Measurements from ENCODE around the gene DACT1.

The DACT1 gene

DNA sequence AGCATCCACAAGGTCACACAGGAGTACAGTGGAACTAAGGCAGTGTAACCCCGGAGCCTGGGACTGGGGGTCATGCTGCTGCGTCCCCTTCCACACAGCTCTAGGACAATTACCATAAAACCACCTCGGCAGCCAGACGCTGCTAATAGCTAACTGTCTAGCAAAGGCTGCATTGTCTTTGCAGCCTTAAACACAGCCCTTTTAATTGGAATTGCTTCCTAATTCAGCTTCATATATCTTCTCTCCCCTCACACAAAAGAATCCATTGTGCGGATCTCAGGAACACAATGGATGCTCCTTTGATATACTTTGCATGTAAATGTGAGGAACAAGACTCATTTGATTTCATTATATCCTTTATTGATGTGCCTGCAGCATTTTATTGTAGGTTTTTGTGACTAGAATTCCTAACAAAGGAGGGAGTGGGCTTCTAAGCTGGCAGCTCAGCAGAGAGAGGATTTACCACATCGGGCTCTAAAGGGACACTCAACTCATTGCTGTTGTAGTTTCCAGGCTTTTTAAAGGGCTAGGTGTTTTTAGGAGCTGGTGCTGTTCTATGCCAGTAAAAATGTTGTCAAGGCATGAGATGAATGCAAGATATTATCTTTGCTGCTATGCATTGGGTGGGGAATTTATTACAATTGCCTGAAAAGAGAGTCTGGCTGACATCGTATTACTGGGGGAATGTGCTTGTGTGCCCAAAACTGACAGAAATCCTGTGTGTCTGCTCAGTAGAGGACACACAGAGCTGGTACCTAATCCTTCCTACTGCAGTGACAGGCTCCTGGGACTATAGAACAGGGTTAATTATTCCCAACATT lies 30.4 kb upstream of the DACT1 start:
- Histone ChIP-seq H3K4me1 (ENCODE audit: control insufficient read depth, insufficient read depth, low read length, poor library complexity, severe bottlenecking) (no peaks in the 10 kb centered on the region), H3K9me3 (ENCODE audit: control insufficient read depth, low read length) (no peaks in the 10 kb centered on the region), H3K27me3 (replicated peaks; ENCODE audit: control insufficient read depth, insufficient read depth, low read length, poor library complexity, severe bottlenecking) (no peaks in the 10 kb centered on the region), H3K27ac (ENCODE audit: insufficient read depth, low read length, poor library complexity, severe bottlenecking) (no peak overlapping the region), H3K4me3 (ENCODE audit: insufficient read depth, low read depth, low read length, poor library complexity, severe bottlenecking) (no peak overlapping the region), H3K36me3 (ENCODE audit: control insufficient read depth, insufficient read depth, low read length) (no peaks in the 10 kb centered on the region)
- no peak for DNase-seq

- DNase-seq, result no peak
- Histone ChIP-seq H3K27me3 (replicated peaks; ENCODE audit: control insufficient read depth, insufficient read depth, low read length, poor library complexity, severe bottlenecking) (no peaks in the 10 kb centered on the region), H3K9me3 (ENCODE audit: control insufficient read depth, low read length) (no peaks in the 10 kb centered on the region), H3K36me3 (ENCODE audit: control insufficient read depth, insufficient read depth, low read length) (no peaks in the 10 kb centered on the region), H3K4me3 (ENCODE audit: insufficient read depth, low read depth, low read length, poor library complexity, severe bottlenecking) (no peak overlapping the region), H3K27ac (ENCODE audit: insufficient read depth, low read length, poor library complexity, severe bottlenecking) (no peak overlapping the region), H3K4me1 (ENCODE audit: control insufficient read depth, insufficient read depth, low read length, poor library complexity, severe bottlenecking) (no peaks in the 10 kb centered on the region)
These were observed 29.8 kb upstream of the DACT1 start for GRCh38 chr14:58607952-58608317.

GRCh38 chr14:58617619-58618018 lies 20.1 kb upstream of the DACT1 start:
- H3K9me3 ChIP-seq (ENCODE audit: control insufficient read depth, low read length), result no peaks in the 10 kb centered on the region
- no peak overlapping the region for H3K27ac ChIP-seq (ENCODE audit: insufficient read depth, low read length, poor library complexity, severe bottlenecking)
- no peaks in the 10 kb centered on the region for H3K4me1 ChIP-seq (ENCODE audit: control insufficient read depth, insufficient read depth, low read length, poor library complexity, severe bottlenecking)
- H3K36me3 ChIP-seq (ENCODE audit: control insufficient read depth, insufficient read depth, low read length), result no peaks in the 10 kb centered on the region
- H3K27me3 ChIP-seq (replicated peaks; ENCODE audit: control insufficient read depth, insufficient read depth, low read length, poor library complexity, severe bottlenecking), result no peaks in the 10 kb centered on the region
- DNase-seq, result no peak
- no peak overlapping the region for H3K4me3 ChIP-seq (ENCODE audit: insufficient read depth, low read depth, low read length, poor library complexity, severe bottlenecking)

GRCh38 chr14:58620011-58620410 lies 17.8 kb upstream of the DACT1 start:
- Histone ChIP-seq H3K27me3 (replicated peaks; ENCODE audit: control insufficient read depth, insufficient read depth, low read length, poor library complexity, severe bottlenecking) (no peaks in the 10 kb centered on the region), H3K9me3 (ENCODE audit: control insufficient read depth, low read length) (no peaks in the 10 kb centered on the region), H3K27ac (ENCODE audit: insufficient read depth, low read length, poor library complexity, severe bottlenecking) (no peak overlapping the region)

GRCh38 chr14:58625438-58625837 lies 12.3 kb upstream of the DACT1 start:
- Histone ChIP-seq H3K9me3 (ENCODE audit: control insufficient read depth, low read length) (no peaks in the 10 kb centered on the region), H3K4me1 (ENCODE audit: control insufficient read depth, insufficient read depth, low read length, poor library complexity, severe bottlenecking) (no peaks in the 10 kb centered on the region), H3K27ac (ENCODE audit: insufficient read depth, low read length, poor library complexity, severe bottlenecking) (no peak overlapping the region), H3K36me3 (ENCODE audit: control insufficient read depth, insufficient read depth, low read length) (no peaks in the 10 kb centered on the region), H3K27me3 (replicated peaks; ENCODE audit: control insufficient read depth, insufficient read depth, low read length, poor library complexity, severe bottlenecking) (no peaks in the 10 kb centered on the region), H3K4me3 (ENCODE audit: insufficient read depth, low read depth, low read length, poor library complexity, severe bottlenecking) (no peak overlapping the region)
- no peak for DNase-seq

More at GRCh38 chr14:58620011-58620410, 17.8 kb upstream of the DACT1 start:
- no peak for DNase-seq
- Histone ChIP-seq H3K36me3 (ENCODE audit: control insufficient read depth, insufficient read depth, low read length) (no peaks in the 10 kb centered on the region), H3K4me1 (ENCODE audit: control insufficient read depth, insufficient read depth, low read length, poor library complexity, severe bottlenecking) (no peaks in the 10 kb centered on the region), H3K4me3 (ENCODE audit: insufficient read depth, low read depth, low read length, poor library complexity, severe bottlenecking) (no peak overlapping the region)

GRCh38 chr14:58626431-58626831 lies 11.3 kb upstream of the DACT1 start:
- Histone ChIP-seq H3K9me3 (ENCODE audit: control insufficient read depth, low read length) (no peaks in the 10 kb centered on the region), H3K27me3 (replicated peaks; ENCODE audit: control insufficient read depth, insufficient read depth, low read length, poor library complexity, severe bottlenecking) (no peaks in the 10 kb centered on the region), H3K4me1 (ENCODE audit: control insufficient read depth, insufficient read depth, low read length, poor library complexity, severe bottlenecking) (no peaks in the 10 kb centered on the region), H3K27ac (ENCODE audit: insufficient read depth, low read length, poor library complexity, severe bottlenecking) (no peak overlapping the region), H3K36me3 (ENCODE audit: control insufficient read depth, insufficient read depth, low read length) (no peaks in the 10 kb centered on the region), H3K4me3 (ENCODE audit: insufficient read depth, low read depth, low read length, poor library complexity, severe bottlenecking) (no peak overlapping the region)
- no peak for DNase-seq

GRCh38 chr14:58628406-58628805 lies 9.4 kb upstream of the DACT1 start:
- no peaks in the 10 kb centered on the region for H3K4me1 ChIP-seq (ENCODE audit: control insufficient read depth, insufficient read depth, low read length, poor library complexity, severe bottlenecking)
- no peaks in the 10 kb centered on the region for H3K36me3 ChIP-seq (ENCODE audit: control insufficient read depth, insufficient read depth, low read length)
- no peak overlapping the region for H3K27ac ChIP-seq (ENCODE audit: insufficient read depth, low read length, poor library complexity, severe bottlenecking)
- no peaks in the 10 kb centered on the region for H3K27me3 ChIP-seq (replicated peaks; ENCODE audit: control insufficient read depth, insufficient read depth, low read length, poor library complexity, severe bottlenecking)
- no peak for DNase-seq
- no peak overlapping the region for H3K4me3 ChIP-seq (ENCODE audit: insufficient read depth, low read depth, low read length, poor library complexity, severe bottlenecking)
- no peaks in the 10 kb centered on the region for H3K9me3 ChIP-seq (ENCODE audit: control insufficient read depth, low read length)

- no peaks in the 10 kb centered on the region for H3K9me3 ChIP-seq (ENCODE audit: control insufficient read depth, low read length)
- no peaks in the 10 kb centered on the region for H3K27me3 ChIP-seq (replicated peaks; ENCODE audit: control insufficient read depth, insufficient read depth, low read length, poor library complexity, severe bottlenecking)
- no peaks in the 10 kb centered on the region for H3K4me1 ChIP-seq (ENCODE audit: control insufficient read depth, insufficient read depth, low read length, poor library complexity, severe bottlenecking)
- DNase-seq, result no peak
- H3K27ac ChIP-seq (ENCODE audit: insufficient read depth, low read length, poor library complexity, severe bottlenecking), result no peak overlapping the region
- no peak overlapping the region for H3K4me3 ChIP-seq (ENCODE audit: insufficient read depth, low read depth, low read length, poor library complexity, severe bottlenecking)
- no peaks in the 10 kb centered on the region for H3K36me3 ChIP-seq (ENCODE audit: control insufficient read depth, insufficient read depth, low read length)
These were observed 8.5 kb upstream of the DACT1 start for GRCh38 chr14:58629281-58629680.

GRCh38 chr14:58631732-58632131 lies 6.0 kb upstream of the DACT1 start:
- Histone ChIP-seq H3K4me3 (ENCODE audit: insufficient read depth, low read depth, low read length, poor library complexity, severe bottlenecking) (no peak overlapping the region), H3K9me3 (ENCODE audit: control insufficient read depth, low read length) (no peaks in the 10 kb centered on the region), H3K27ac (ENCODE audit: insufficient read depth, low read length, poor library complexity, severe bottlenecking) (no peak overlapping the region), H3K27me3 (replicated peaks; ENCODE audit: control insufficient read depth, insufficient read depth, low read length, poor library complexity, severe bottlenecking) (no peaks in the 10 kb centered on the region), H3K36me3 (ENCODE audit: control insufficient read depth, insufficient read depth, low read length) (no peaks in the 10 kb centered on the region), H3K4me1 (ENCODE audit: control insufficient read depth, insufficient read depth, low read length, poor library complexity, severe bottlenecking) (peaks cover under 1% of the 10 kb centered on the region)
- DNase-seq, result no peak

GRCh38 chr14:58633831-58634230 lies 3.9 kb upstream of the DACT1 start:
- Histone ChIP-seq H3K27me3 (replicated peaks; ENCODE audit: control insufficient read depth, insufficient read depth, low read length, poor library complexity, severe bottlenecking) (peaks cover 5% of the 10 kb centered on the region), H3K4me3 (ENCODE audit: insufficient read depth, low read depth, low read length, poor library complexity, severe bottlenecking) (no peak overlapping the region), H3K36me3 (ENCODE audit: control insufficient read depth, insufficient read depth, low read length) (no peaks in the 10 kb centered on the region), H3K4me1 (ENCODE audit: control insufficient read depth, insufficient read depth, low read length, poor library complexity, severe bottlenecking) (peaks cover 11% of the 10 kb centered on the region), H3K27ac (ENCODE audit: insufficient read depth, low read length, poor library complexity, severe bottlenecking) (no peak overlapping the region), H3K9me3 (ENCODE audit: control insufficient read depth, low read length) (no peaks in the 10 kb centered on the region)
- DNase-seq, result no peak

Data from effector memory CD4-positive, alpha-beta T cell (primary cell).